HL-60 (cell line): ENCODE measurements around the gene SPP1.

Source experiments
- SPI1 ChIP-seq: IDR thresholded peaks from 2 replicates; pipeline ENCODE4 v1.6.1; 2012; ENCODE audit warnings: low read depth, mild to moderate bottlenecking, borderline replicate concordance
- TF ChIP-seq, protein P1 (sequence below): IDR thresholded peaks from one replicate; pipeline ENCODE4 v1.5.1; 2011; ENCODE audit warnings: low read length, control low read depth, inconsistent platforms; ENCODE audit not compliant: insufficient read depth

GRCh38 chr4:88007304-88008121, 32.0 kb downstream of the SPP1 start, which contains the start of gene PKD2:
- TF ChIP-seq, protein P1, sequence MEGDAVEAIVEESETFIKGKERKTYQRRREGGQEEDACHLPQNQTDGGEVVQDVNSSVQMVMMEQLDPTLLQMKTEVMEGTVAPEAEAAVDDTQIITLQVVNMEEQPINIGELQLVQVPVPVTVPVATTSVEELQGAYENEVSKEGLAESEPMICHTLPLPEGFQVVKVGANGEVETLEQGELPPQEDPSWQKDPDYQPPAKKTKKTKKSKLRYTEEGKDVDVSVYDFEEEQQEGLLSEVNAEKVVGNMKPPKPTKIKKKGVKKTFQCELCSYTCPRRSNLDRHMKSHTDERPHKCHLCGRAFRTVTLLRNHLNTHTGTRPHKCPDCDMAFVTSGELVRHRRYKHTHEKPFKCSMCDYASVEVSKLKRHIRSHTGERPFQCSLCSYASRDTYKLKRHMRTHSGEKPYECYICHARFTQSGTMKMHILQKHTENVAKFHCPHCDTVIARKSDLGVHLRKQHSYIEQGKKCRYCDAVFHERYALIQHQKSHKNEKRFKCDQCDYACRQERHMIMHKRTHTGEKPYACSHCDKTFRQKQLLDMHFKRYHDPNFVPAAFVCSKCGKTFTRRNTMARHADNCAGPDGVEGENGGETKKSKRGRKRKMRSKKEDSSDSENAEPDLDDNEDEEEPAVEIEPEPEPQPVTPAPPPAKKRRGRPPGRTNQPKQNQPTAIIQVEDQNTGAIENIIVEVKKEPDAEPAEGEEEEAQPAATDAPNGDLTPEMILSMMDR: no peak
- TF ChIP-seq SPI1: no peak
